ENCODE measurements around the gene REEP2.

REEP2 gene

GRCh38 chr5:138448070-138448469 lies 9.2 kb downstream of the REEP2 start:
- TF ChIP-seq MYC (IDR thresholded peaks at IDR 0.05; ENCODE audit: low read depth, low read length) = no peak
- TF ChIP-seq CTCF (IDR thresholded peaks at IDR 0.05; ENCODE audit: low read depth, low read length) = no peak
- no peak for TF ChIP-seq MAX (IDR thresholded peaks at IDR 0.05; ENCODE audit: low read depth, low read length)
- no peak for TF ChIP-seq POLR2A (IDR thresholded peaks at IDR 0.05; ENCODE audit: extremely low read depth, insufficient read length)
- no peak overlapping the region for H3K4me3 ChIP-seq (ENCODE audit: low read depth, low read length)
- DNase-seq (ENCODE audit: low read depth) = no peak

- DNase-seq (ENCODE audit: low read depth) = no peak
- TF ChIP-seq MAX (IDR thresholded peaks at IDR 0.05; ENCODE audit: low read depth, low read length) (no peak), CTCF (IDR thresholded peaks at IDR 0.05; ENCODE audit: low read depth, low read length) (no peak), POLR2A (IDR thresholded peaks at IDR 0.05; ENCODE audit: extremely low read depth, insufficient read length) (no peak), MYC (IDR thresholded peaks at IDR 0.05; ENCODE audit: low read depth, low read length) (no peak)
- H3K4me3 ChIP-seq (ENCODE audit: low read depth, low read length) = no peak overlapping the region
Measured at GRCh38 chr5:138448481-138449398, 9.9 kb downstream of the REEP2 start.

- H3K4me3 ChIP-seq (ENCODE audit: low read depth, low read length) = no peak overlapping the region
Measured at GRCh38 chr5:138449501-138450239, 10.8 kb downstream of the REEP2 start.

GRCh38 chr5:138450971-138451370 lies 12.1 kb downstream of the REEP2 start:
- no peak overlapping the region for H3K4me3 ChIP-seq (ENCODE audit: low read depth, low read length)
- DNase-seq (ENCODE audit: low read depth) = no peak
- TF ChIP-seq MYC (IDR thresholded peaks at IDR 0.05; ENCODE audit: low read depth, low read length) (no peak), CTCF (IDR thresholded peaks at IDR 0.05; ENCODE audit: low read depth, low read length) (no peak), POLR2A (IDR thresholded peaks at IDR 0.05; ENCODE audit: extremely low read depth, insufficient read length) (no peak), MAX (IDR thresholded peaks at IDR 0.05; ENCODE audit: low read depth, low read length) (no peak)

More at GRCh38 chr5:138449501-138450239, 10.8 kb downstream of the REEP2 start:
- TF ChIP-seq POLR2A (IDR thresholded peaks at IDR 0.05; ENCODE audit: extremely low read depth, insufficient read length) = no peak
- peak; percentile 82 for TF ChIP-seq CTCF (IDR thresholded peaks at IDR 0.05; ENCODE audit: low read depth, low read length)
- TF ChIP-seq MYC (IDR thresholded peaks at IDR 0.05; ENCODE audit: low read depth, low read length) = peak; percentile 21; the same call in 1 of the 2 replicates
- peak; percentile 60; the same call in 1 of the 2 replicates for TF ChIP-seq MAX (IDR thresholded peaks at IDR 0.05; ENCODE audit: low read depth, low read length)
- DNase-seq (ENCODE audit: low read depth) = peak; percentile 83

GRCh38 chr5:138452720-138453119 lies 13.9 kb downstream of the REEP2 start:
- TF ChIP-seq MAX (IDR thresholded peaks at IDR 0.05; ENCODE audit: low read depth, low read length) (no peak), POLR2A (IDR thresholded peaks at IDR 0.05; ENCODE audit: extremely low read depth, insufficient read length) (no peak), MYC (IDR thresholded peaks at IDR 0.05; ENCODE audit: low read depth, low read length) (no peak), CTCF (IDR thresholded peaks at IDR 0.05; ENCODE audit: low read depth, low read length) (no peak)
- DNase-seq (ENCODE audit: low read depth) = no peak
- no peak overlapping the region for H3K4me3 ChIP-seq (ENCODE audit: low read depth, low read length)

All from NB4 (cell line).